ENCODE measurements around the gene SLC41A1.

Gene SLC41A1

GRCh38 chr1:205849619-205850355 lies 36.8 kb upstream of the SLC41A1 start, which contains the start of gene PM20D1:
Gene PM20D1, minus strand, starts transcription at chr1:205850132. Its CDS starts 60 bp downstream, at chr1:205850072.
- DNase-seq (ENCODE audit: low read depth), result no peak
- TF ChIP-seq CTCF (IDR thresholded peaks at IDR 0.05; ENCODE audit: control insufficient read depth, insufficient read depth, low read depth, low read length, missing control alignments), result no peak
- H3K4me3 ChIP-seq (ENCODE audit: control insufficient read depth, low read depth, low read length), result no peak within 1 kb of the TSS

GRCh38 chr1:205843036-205843859 lies 30.2 kb upstream of the SLC41A1 start:
- no peak overlapping the region for H3K4me3 ChIP-seq (ENCODE audit: control insufficient read depth, low read depth, low read length)
- TF ChIP-seq CTCF (IDR thresholded peaks at IDR 0.05; ENCODE audit: control insufficient read depth, insufficient read depth, low read depth, low read length, missing control alignments), result no peak
- no peak for DNase-seq (ENCODE audit: low read depth)

- no peak overlapping the region for H3K4me3 ChIP-seq (ENCODE audit: control insufficient read depth, low read depth, low read length)
- TF ChIP-seq CTCF (IDR thresholded peaks at IDR 0.05; ENCODE audit: control insufficient read depth, insufficient read depth, low read depth, low read length, missing control alignments), result no peak
- no peak for DNase-seq (ENCODE audit: low read depth)
These were observed 29.2 kb upstream of the SLC41A1 start for GRCh38 chr1:205842229-205842628.

GRCh38 chr1:205840146-205840923 lies 27.3 kb upstream of the SLC41A1 start:
- no peak for DNase-seq (ENCODE audit: low read depth)
- no peak overlapping the region for H3K4me3 ChIP-seq (ENCODE audit: control insufficient read depth, low read depth, low read length)
- TF ChIP-seq CTCF (IDR thresholded peaks at IDR 0.05; ENCODE audit: control insufficient read depth, insufficient read depth, low read depth, low read length, missing control alignments), result no peak

- no peak for DNase-seq (ENCODE audit: low read depth)
- TF ChIP-seq CTCF (IDR thresholded peaks at IDR 0.05; ENCODE audit: control insufficient read depth, insufficient read depth, low read depth, low read length, missing control alignments), result no peak
These were observed 24.5 kb upstream of the SLC41A1 start for GRCh38 chr1:205837382-205837970.

GRCh38 chr1:205834751-205835150 lies 21.8 kb upstream of the SLC41A1 start:
- DNase-seq (ENCODE audit: low read depth), result no peak
- TF ChIP-seq CTCF (IDR thresholded peaks at IDR 0.05; ENCODE audit: control insufficient read depth, insufficient read depth, low read depth, low read length, missing control alignments), result no peak
- H3K4me3 ChIP-seq (ENCODE audit: control insufficient read depth, low read depth, low read length), result no peak overlapping the region

More at GRCh38 chr1:205837382-205837970, 24.5 kb upstream of the SLC41A1 start:
- no peak overlapping the region for H3K4me3 ChIP-seq (ENCODE audit: control insufficient read depth, low read depth, low read length)
